Measurements from ENCODE around the gene DCHS2. TPM values are rescaled to one million over a fixed set of nuclear protein-coding genes. Genes with fewer than 3 reads are reported as not detected.

DCHS2 gene
- total RNA-seq, 1 donor from 2014 or later = 97.4 TPM

DNA sequence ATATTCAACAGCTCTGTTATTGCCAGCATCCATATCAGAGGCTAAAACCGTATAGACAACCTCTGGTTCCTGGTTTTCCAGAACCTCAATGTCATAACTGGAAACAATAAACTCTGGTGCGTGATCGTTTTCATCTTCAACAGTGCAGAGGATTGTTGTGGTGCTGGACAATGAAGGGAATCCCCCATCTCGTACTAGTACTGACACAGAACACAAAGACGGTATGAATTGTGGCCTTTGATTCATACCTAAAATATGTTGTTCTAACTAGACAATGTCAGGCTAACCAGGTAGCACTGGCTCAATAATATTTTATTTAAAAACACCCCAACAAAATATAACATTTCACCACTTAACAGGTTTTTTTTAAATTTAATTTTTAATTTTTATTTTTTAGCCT, 186.9 kb downstream of the DCHS2 start:
- no peak for DNase-seq
- Mint-ChIP-seq H3K9me3 (ENCODE audit: unreplicated experiment) (no peaks in the 10 kb centered on the region), H3K27me3 (ENCODE audit: unreplicated experiment) (no peaks in the 10 kb centered on the region), H3K36me3 (ENCODE audit: unreplicated experiment) (peaks cover 25% of the 10 kb centered on the region), H3K27ac (ENCODE audit: unreplicated experiment) (no peak overlapping the region), H3K4me1 (ENCODE audit: low read depth, unreplicated experiment) (no peaks in the 10 kb centered on the region), H3K4me3 (ENCODE audit: unreplicated experiment) (no peak overlapping the region)
- TF ChIP-seq, protein P1, sequence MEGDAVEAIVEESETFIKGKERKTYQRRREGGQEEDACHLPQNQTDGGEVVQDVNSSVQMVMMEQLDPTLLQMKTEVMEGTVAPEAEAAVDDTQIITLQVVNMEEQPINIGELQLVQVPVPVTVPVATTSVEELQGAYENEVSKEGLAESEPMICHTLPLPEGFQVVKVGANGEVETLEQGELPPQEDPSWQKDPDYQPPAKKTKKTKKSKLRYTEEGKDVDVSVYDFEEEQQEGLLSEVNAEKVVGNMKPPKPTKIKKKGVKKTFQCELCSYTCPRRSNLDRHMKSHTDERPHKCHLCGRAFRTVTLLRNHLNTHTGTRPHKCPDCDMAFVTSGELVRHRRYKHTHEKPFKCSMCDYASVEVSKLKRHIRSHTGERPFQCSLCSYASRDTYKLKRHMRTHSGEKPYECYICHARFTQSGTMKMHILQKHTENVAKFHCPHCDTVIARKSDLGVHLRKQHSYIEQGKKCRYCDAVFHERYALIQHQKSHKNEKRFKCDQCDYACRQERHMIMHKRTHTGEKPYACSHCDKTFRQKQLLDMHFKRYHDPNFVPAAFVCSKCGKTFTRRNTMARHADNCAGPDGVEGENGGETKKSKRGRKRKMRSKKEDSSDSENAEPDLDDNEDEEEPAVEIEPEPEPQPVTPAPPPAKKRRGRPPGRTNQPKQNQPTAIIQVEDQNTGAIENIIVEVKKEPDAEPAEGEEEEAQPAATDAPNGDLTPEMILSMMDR (IDR thresholded peaks at IDR 0.05; ENCODE audit: partially characterized antibody, unreplicated experiment) = no peak

DNA sequence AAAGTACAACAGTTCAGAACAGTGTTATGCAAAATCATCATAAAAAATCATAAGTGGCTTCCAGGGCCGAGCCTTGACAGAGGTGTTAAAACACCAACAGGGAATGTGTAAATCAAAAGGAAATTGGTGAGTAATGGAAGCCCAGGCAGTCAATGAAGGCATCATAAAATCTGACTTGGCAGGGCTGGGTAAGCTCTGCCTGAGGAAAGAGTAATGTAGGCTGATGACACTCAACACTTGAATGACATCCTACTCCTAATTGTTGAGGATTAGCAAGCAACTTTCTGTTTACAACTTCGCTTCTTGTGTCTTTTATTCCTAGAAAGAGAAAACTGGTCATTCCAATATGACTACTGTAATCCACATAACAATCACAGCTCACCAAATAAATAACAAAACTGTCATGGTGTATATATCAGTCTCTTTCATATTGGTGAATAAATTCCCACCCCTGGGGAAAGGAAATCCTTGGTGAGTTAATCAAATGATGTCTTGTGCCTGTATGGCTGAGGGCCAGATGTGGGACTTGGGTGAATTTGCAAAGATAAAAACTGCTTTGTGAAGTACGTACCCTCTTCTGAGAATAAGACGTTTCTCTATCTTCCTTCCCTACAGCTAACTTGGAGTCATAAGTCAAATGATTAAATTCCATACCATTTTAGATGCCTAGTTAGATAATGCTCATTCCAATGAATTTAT, 196.8 kb downstream of the DCHS2 start:
- no peak overlapping the region for H3K4me3 Mint-ChIP-seq (ENCODE audit: unreplicated experiment)
- TF ChIP-seq, protein P1 (IDR thresholded peaks at IDR 0.05; ENCODE audit: partially characterized antibody, unreplicated experiment) = no peak
- DNase-seq = no peak
- H3K4me1 Mint-ChIP-seq (ENCODE audit: low read depth, unreplicated experiment) = no peaks in the 10 kb centered on the region
- H3K27me3 Mint-ChIP-seq (ENCODE audit: unreplicated experiment) = no peaks in the 10 kb centered on the region
- H3K9me3 Mint-ChIP-seq (ENCODE audit: unreplicated experiment) = no peaks in the 10 kb centered on the region
- peaks cover 3% of the 10 kb centered on the region for H3K36me3 Mint-ChIP-seq (ENCODE audit: unreplicated experiment)
- H3K27ac Mint-ChIP-seq (ENCODE audit: unreplicated experiment) = no peak overlapping the region

DNA sequence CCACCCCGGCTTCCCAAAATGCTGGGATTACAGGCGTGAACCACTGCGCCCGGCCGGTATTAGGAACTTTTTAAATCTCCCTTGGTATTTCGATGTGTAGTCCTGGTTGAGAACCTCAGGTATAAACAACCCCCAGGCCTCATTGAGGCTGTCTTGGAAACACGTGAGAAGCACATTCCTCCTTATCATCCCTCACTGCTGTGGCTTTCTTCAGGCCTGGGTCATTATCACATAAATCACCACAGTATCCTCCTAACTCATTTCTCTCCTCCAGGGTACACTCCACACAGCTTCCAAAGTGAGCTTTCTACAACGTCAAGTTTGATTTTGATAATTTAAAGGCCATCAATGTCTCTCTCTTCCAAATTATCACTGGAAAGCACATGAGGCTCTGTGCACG, 198.2 kb downstream of the DCHS2 start:
- Mint-ChIP-seq H3K9me3 (ENCODE audit: unreplicated experiment) (no peaks in the 10 kb centered on the region), H3K27ac (ENCODE audit: unreplicated experiment) (no peak overlapping the region), H3K27me3 (ENCODE audit: unreplicated experiment) (no peaks in the 10 kb centered on the region), H3K4me3 (ENCODE audit: unreplicated experiment) (no peak overlapping the region), H3K4me1 (ENCODE audit: low read depth, unreplicated experiment) (no peaks in the 10 kb centered on the region), H3K36me3 (ENCODE audit: unreplicated experiment) (peaks cover 7% of the 10 kb centered on the region)
- no peak for DNase-seq
- TF ChIP-seq, protein P1 (IDR thresholded peaks at IDR 0.05; ENCODE audit: partially characterized antibody, unreplicated experiment) = no peak

DNA sequence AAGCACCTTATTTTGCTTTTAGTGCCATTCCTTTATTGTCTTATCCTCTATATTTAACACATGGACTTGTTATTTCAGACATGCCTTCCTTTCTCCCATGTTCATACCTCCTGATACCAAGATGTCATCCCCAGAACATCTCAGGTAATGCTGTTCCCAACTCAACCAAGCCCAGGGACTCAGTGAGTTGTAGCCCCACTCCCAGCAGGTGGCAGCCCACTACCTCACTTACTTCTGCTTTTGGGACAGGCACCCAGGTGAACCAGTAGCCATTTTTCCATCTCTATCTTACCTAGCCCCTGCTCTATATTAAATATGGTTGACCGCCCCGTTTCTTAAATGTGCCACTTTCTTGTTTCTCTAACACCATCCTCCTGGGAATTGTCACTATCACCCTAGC, 199.0 kb downstream of the DCHS2 start:
- Mint-ChIP-seq H3K4me1 (ENCODE audit: low read depth, unreplicated experiment) (no peaks in the 10 kb centered on the region), H3K9me3 (ENCODE audit: unreplicated experiment) (no peaks in the 10 kb centered on the region), H3K4me3 (ENCODE audit: unreplicated experiment) (no peak overlapping the region), H3K27me3 (ENCODE audit: unreplicated experiment) (no peaks in the 10 kb centered on the region), H3K36me3 (ENCODE audit: unreplicated experiment) (peaks cover 7% of the 10 kb centered on the region), H3K27ac (ENCODE audit: unreplicated experiment) (no peak overlapping the region)
- no peak for DNase-seq
- TF ChIP-seq, protein P1 (IDR thresholded peaks at IDR 0.05; ENCODE audit: partially characterized antibody, unreplicated experiment) = no peak

DNA sequence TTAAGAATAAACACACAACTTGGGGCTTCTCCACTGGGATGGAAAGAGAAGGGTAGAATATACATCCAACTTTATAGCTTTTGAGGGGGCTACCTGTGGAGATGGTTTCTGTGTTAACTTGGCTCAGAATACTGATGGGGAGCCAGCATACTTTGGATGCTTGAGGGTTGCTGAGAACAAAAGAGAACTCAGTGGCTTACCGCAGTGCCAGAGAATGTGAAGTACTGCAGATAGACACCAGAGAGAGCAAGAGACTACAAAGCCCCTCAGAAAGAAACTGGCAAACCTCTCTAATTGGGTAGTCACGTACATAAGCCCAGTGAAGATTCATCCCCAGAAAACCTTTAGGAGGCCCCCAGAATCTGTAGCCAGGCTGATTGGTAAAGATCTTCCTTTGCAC, 214.4 kb downstream of the DCHS2 start:
- H3K4me3 Mint-ChIP-seq (ENCODE audit: unreplicated experiment) = no peak overlapping the region
- peaks cover 5% of the 10 kb centered on the region for H3K36me3 Mint-ChIP-seq (ENCODE audit: unreplicated experiment)
- H3K9me3 Mint-ChIP-seq (ENCODE audit: unreplicated experiment) = peaks cover 4% of the 10 kb centered on the region
- H3K4me1 Mint-ChIP-seq (ENCODE audit: low read depth, unreplicated experiment) = no peaks in the 10 kb centered on the region
- no peak overlapping the region for H3K27ac Mint-ChIP-seq (ENCODE audit: unreplicated experiment)
- TF ChIP-seq, protein P1 (IDR thresholded peaks at IDR 0.05; ENCODE audit: partially characterized antibody, unreplicated experiment) = no peak
- no peak for DNase-seq
- H3K27me3 Mint-ChIP-seq (ENCODE audit: unreplicated experiment) = no peaks in the 10 kb centered on the region

All from glutamatergic neuron (in vitro differentiated cells).